RWPE2 (cell line): ENCODE results near the gene NPW.

Experiments used
- ATAC-seq: fragments of 200-7000 bp; cut with Tn5 transposase; 3 replicates; pipeline ENCODE4 v1.9.1; 2021; ENCODE audit warnings: low read depth
- DNase-seq: peaks from one replicate; pipeline ENCODE4 v3.0.0-alpha.2; 2020; ENCODE audit warnings: low spot score
- H3K27ac ChIP-seq: fragments of 450-650 bp; 2 replicates; pipeline ENCODE4 v1.5.1; 2017; ENCODE audit warnings: mild to moderate bottlenecking; ENCODE audit not compliant: poor library complexity, severe bottlenecking
- H3K27me3 ChIP-seq: fragments of 250-450 bp; sonication (Bioruptor Pico); 2 replicates; pipeline ENCODE4 v1.5.1; 2021; ENCODE audit warnings: mild to moderate bottlenecking, moderate library complexity; ENCODE audit not compliant: insufficient read depth, poor library complexity, severe bottlenecking
- H3K36me3 ChIP-seq: fragments of 250-450 bp; sonication (Bioruptor Pico); 2 replicates; pipeline ENCODE4 v1.5.1; 2020; ENCODE audit warnings: low read depth, mild to moderate bottlenecking, moderate library complexity
- H3K4me1 ChIP-seq: fragments of 250-450 bp; sonication (Bioruptor Pico); 2 replicates; pipeline ENCODE4 v1.5.1; 2021; ENCODE audit warnings: mild to moderate bottlenecking, moderate library complexity; ENCODE audit not compliant: insufficient read depth, poor library complexity, severe bottlenecking
- H3K4me3 ChIP-seq: fragments of 250-450 bp; sonication (Bioruptor Pico); 2 replicates; pipeline ENCODE4 v1.5.1; 2021; ENCODE audit warnings: mild to moderate bottlenecking, moderate library complexity; ENCODE audit not compliant: severe bottlenecking
- H3K9me3 ChIP-seq: fragments of 250-450 bp; sonication (Bioruptor Pico); 2 replicates; pipeline ENCODE4 v1.5.1; 2021; ENCODE audit warnings: mild to moderate bottlenecking, moderate library complexity; ENCODE audit not compliant: severe bottlenecking
- CTCF ChIP-seq: fragments of 450-650 bp; IDR thresholded peaks from one replicate; pipeline ENCODE4 v1.5.1; 2017; ENCODE audit warnings: mild to moderate bottlenecking, moderate library complexity; ENCODE audit not compliant: poor library complexity, severe bottlenecking

The NPW gene

GRCh38 chr16:2039274-2040031 lies 19.9 kb downstream of the NPW start:
- Histone ChIP-seq H3K27ac (no peak overlapping the region), H3K36me3 (no peaks in the 10 kb centered on the region), H3K4me3 (no peak overlapping the region), H3K9me3 (no peaks in the 10 kb centered on the region), H3K4me1 (peaks cover 9% of the 10 kb centered on the region), H3K27me3 (no peaks in the 10 kb centered on the region)
- ATAC-seq, result no peak
- no peak for TF ChIP-seq CTCF
- no peak for DNase-seq

GRCh38 chr16:2040041-2040786 lies 20.6 kb downstream of the NPW start:
- peak overlapping the region; percentile 42 for H3K27ac ChIP-seq
- peaks cover 9% of the 10 kb centered on the region for H3K4me1 ChIP-seq

GRCh38 chr16:2040787-2041522 lies 21.4 kb downstream of the NPW start:
- DNase-seq (no peak), ATAC-seq (peak; percentile 58)
- H3K4me1 ChIP-seq, result peaks cover 9% of the 10 kb centered on the region
- H3K4me3 ChIP-seq, result no peak overlapping the region
- H3K27ac ChIP-seq, result peak overlapping the region; percentile 42
- no peaks in the 10 kb centered on the region for H3K27me3 ChIP-seq
- TF ChIP-seq CTCF, result no peak
- no peaks in the 10 kb centered on the region for H3K9me3 ChIP-seq
- peaks cover 4% of the 10 kb centered on the region; the same call in 1 of the 2 replicates for H3K36me3 ChIP-seq

More at GRCh38 chr16:2040041-2040786, 20.6 kb downstream of the NPW start:
- Histone ChIP-seq H3K27me3 (no peaks in the 10 kb centered on the region), H3K9me3 (no peaks in the 10 kb centered on the region), H3K4me3 (no peak overlapping the region), H3K36me3 (peaks cover 4% of the 10 kb centered on the region; the same call in 1 of the 2 replicates)
- TF ChIP-seq CTCF, result no peak
- DNase-seq, result no peak
- no peak for ATAC-seq

GRCh38 chr16:2042171-2042985 lies 22.8 kb downstream of the NPW start:
- Histone ChIP-seq H3K4me3 (no peak overlapping the region), H3K27ac (peak overlapping the region; percentile 42), H3K36me3 (peaks cover 4% of the 10 kb centered on the region; the same call in 1 of the 2 replicates), H3K4me1 (peaks cover 9% of the 10 kb centered on the region), H3K27me3 (no peaks in the 10 kb centered on the region), H3K9me3 (no peaks in the 10 kb centered on the region)
- no peak for DNase-seq
- TF ChIP-seq CTCF, result no peak
- no peak for ATAC-seq
